Astrocyte (in vitro differentiated cells and primary cell): ENCODE measurements around the gene LRIT3.

ENCODE experiments used
- CTCF ChIP-seq: IDR thresholded peaks from 2 replicates; pipeline ENCODE4 v1.5.1; 2011; ENCODE audit warnings: low read depth, mild to moderate bottlenecking, inconsistent platforms, low read length, moderate library complexity; ENCODE audit not compliant: insufficient read depth
- EZH2 ChIP-seq: IDR thresholded peaks from 2 replicates; pipeline ENCODE4 v1.6.1; 2012; ENCODE audit warnings: mild to moderate bottlenecking, low read length, inconsistent platforms; ENCODE audit not compliant: insufficient read depth

GRCh38 chr4:109801895-109802319, 46.0 kb upstream of the LRIT3 start, which contains the start of gene CFI:
- TF ChIP-seq CTCF (no peak), EZH2 (no peak)
